NCI-H1694 (cell line): ENCODE results near the gene PSMB11.
"Not testable (repeated sequence)": the region's sequence is repeated elsewhere in the genome, so short reads cannot be mapped to it uniquely, and the experiment has no call there.

Experiments
- DNase-seq: peaks from one replicate; lab custom pipeline; 2025; lab: John Stamatoyannopoulos, UW

The PSMB11 gene

GRCh38 chr14:23042162-23042965 lies at the start of gene PSMB11:
Gene PSMB11 (plus strand): TSS chr14:23042212. CDS start chr14:23042226, 14 bp downstream.
- no peak for DNase-seq

GRCh38 chr14:22993517-22993916 lies 48.5 kb upstream of the PSMB11 start:
- no peak for DNase-seq

GRCh38 chr14:22994762-22995275 lies 47.2 kb upstream of the PSMB11 start:
- DNase-seq: peak; percentile 67

GRCh38 chr14:22995889-22996625 lies 46.0 kb upstream of the PSMB11 start:
- no peak for DNase-seq

GRCh38 chr14:22996768-22997654 lies 45.0 kb upstream of the PSMB11 start:
- peak; percentile 66 for DNase-seq

- DNase-seq: peak; percentile 72
Observed at GRCh38 chr14:22997676-22998323, 44.2 kb upstream of the PSMB11 start.

GRCh38 chr14:22998329-22999012 lies 43.5 kb upstream of the PSMB11 start:
- no peak for DNase-seq

GRCh38 chr14:23000860-23001259 lies 41.2 kb upstream of the PSMB11 start:
- DNase-seq: no peak

GRCh38 chr14:23002592-23002991 lies 39.4 kb upstream of the PSMB11 start:
- DNase-seq: no peak

- not testable (repeated sequence) for DNase-seq
Observed at GRCh38 chr14:23004274-23004673, 37.7 kb upstream of the PSMB11 start.

GRCh38 chr14:23005451-23006187 lies 36.4 kb upstream of the PSMB11 start:
- DNase-seq: no peak

GRCh38 chr14:23006188-23006534 lies 35.9 kb upstream of the PSMB11 start:
- no peak for DNase-seq

- DNase-seq: peak; percentile 98
Observed at GRCh38 chr14:23006544-23007419, 35.2 kb upstream of the PSMB11 start.

- peak; percentile 24 for DNase-seq
Observed at GRCh38 chr14:23008831-23009230, 33.2 kb upstream of the PSMB11 start.

GRCh38 chr14:23009483-23009938 lies 32.5 kb upstream of the PSMB11 start:
- no peak for DNase-seq

GRCh38 chr14:23009939-23010726 lies 31.9 kb upstream of the PSMB11 start, which contains the start of gene C14orf93:
Gene C14orf93 (minus strand): TSS chr14:23010143. CDS start chr14:22999023, 11,120 bp downstream.
- peak; percentile 48 for DNase-seq

- no peak for DNase-seq
Observed at GRCh38 chr14:23013054-23013748, 28.8 kb upstream of the PSMB11 start.

- not testable (repeated sequence) for DNase-seq
Observed at GRCh38 chr14:23013749-23014054, 28.3 kb upstream of the PSMB11 start.
